DND-41 (cell line): ENCODE results near the gene SYT9.

Source experiments
- ATAC-seq: fragments of 200-7000 bp; cut with Tn5 transposase; 3 replicates; pipeline ENCODE4 v1.9.1; 2021; ENCODE audit warnings: low read depth; ENCODE audit not compliant: insufficient read depth
- DNase-seq: peaks from one replicate; pipeline ENCODE4 v3.0.0-alpha.2; 2020
- H2AFZ ChIP-seq: 2 replicates; pipeline ENCODE4 v1.6.0; 2012; ENCODE audit warnings: low read depth, low read length
- H3K27ac ChIP-seq: 2 replicates; pipeline ENCODE4 v1.5.1; 2012; ENCODE audit warnings: low read length, inconsistent platforms
- H3K27me3 ChIP-seq: fragments of 200-600 bp; sonication (generic); 2 replicates; pipeline ENCODE4 v1.6.0; 2012; ENCODE audit warnings: low read length, mild to moderate bottlenecking, inconsistent platforms; ENCODE audit not compliant: insufficient read depth, poor library complexity
- H3K36me3 ChIP-seq: 2 replicates; pipeline ENCODE4 v1.5.1; 2012; ENCODE audit warnings: low read length, inconsistent platforms; ENCODE audit not compliant: insufficient read depth
- H3K4me1 ChIP-seq: 2 replicates; pipeline ENCODE4 v1.5.1; 2012; ENCODE audit warnings: mild to moderate bottlenecking, low read length; ENCODE audit not compliant: insufficient read depth
- H3K4me2 ChIP-seq: 2 replicates; pipeline ENCODE4 v1.6.0; 2012; ENCODE audit warnings: mild to moderate bottlenecking, moderate library complexity, low read length, inconsistent platforms; ENCODE audit not compliant: insufficient read depth
- H3K4me3 ChIP-seq, 2 experiments: fragments of 200-600 bp in 1 of 2; shearing (Covaris generic) in 1 of 2; 2 replicates each; pipeline ENCODE4 v1.5.1; 2012 to 2016; ENCODE audit warnings: inconsistent platforms in 2 of 2, low read length in 2 of 2, mild to moderate bottlenecking in 2 of 2, low read depth in 1 of 2, moderate library complexity in 1 of 2
- H3K79me2 ChIP-seq: 2 replicates; pipeline ENCODE4 v1.6.0; 2012; ENCODE audit warnings: low read length, inconsistent platforms; ENCODE audit not compliant: insufficient read depth
- H3K9ac ChIP-seq: 2 replicates; pipeline ENCODE4 v1.6.0; 2012; ENCODE audit warnings: low read depth, mild to moderate bottlenecking, inconsistent platforms, low read length, moderate library complexity
- H3K9me3 ChIP-seq: 2 replicates; pipeline ENCODE4 v1.5.1; 2012; ENCODE audit warnings: low read length, moderate library complexity, mild to moderate bottlenecking, inconsistent platforms; ENCODE audit not compliant: insufficient read depth, severe bottlenecking
- H4K20me1 ChIP-seq: 2 replicates; pipeline ENCODE4 v1.6.0; 2012; ENCODE audit warnings: low read length; ENCODE audit not compliant: insufficient read depth
- CTCF ChIP-seq: IDR thresholded peaks from 2 replicates; pipeline ENCODE4 v1.5.1; 2012; ENCODE audit warnings: borderline replicate concordance, low read length, moderate library complexity, mild to moderate bottlenecking; ENCODE audit not compliant: poor library complexity, severe bottlenecking; ENCODE audit errors: extremely low read depth
- EZH2 ChIP-seq: IDR thresholded peaks from 3 replicates; pipeline ENCODE4 v1.6.1; 2012; ENCODE audit warnings: borderline replicate concordance, low read depth, mild to moderate bottlenecking, moderate library complexity, low read length, inconsistent platforms; ENCODE audit not compliant: severe bottlenecking

The SYT9 gene

DNA sequence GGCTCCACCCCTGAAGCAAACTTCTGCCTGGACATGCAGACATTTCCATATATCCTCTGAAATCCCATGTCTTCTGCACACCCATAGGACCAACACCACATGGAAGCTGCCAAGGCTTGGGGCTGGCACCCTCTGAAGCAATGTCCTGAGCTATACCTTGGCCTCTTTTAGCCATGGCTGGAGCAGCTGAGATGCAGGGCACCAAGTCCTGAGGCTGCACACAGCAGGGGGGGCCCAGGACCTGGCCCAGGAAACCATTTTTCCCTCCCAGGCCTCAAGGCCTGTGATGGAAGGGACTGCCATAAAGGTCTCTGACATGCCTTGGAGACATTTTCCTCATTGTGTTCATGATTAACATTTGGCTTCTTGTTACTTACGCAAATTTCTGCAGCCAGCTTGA lies 34.5 kb downstream of the SYT9 start:
- H3K27me3 ChIP-seq, result no peaks in the 10 kb centered on the region
- no peak overlapping the region for H3K4me2 ChIP-seq
- H3K4me1 ChIP-seq, result no peaks in the 10 kb centered on the region
- H2AFZ ChIP-seq, result no peak overlapping the region
- H3K36me3 ChIP-seq, result no peaks in the 10 kb centered on the region
- no peak for ATAC-seq
- H3K4me3 ChIP-seq, result no peak overlapping the region
- DNase-seq, result no peak
- no peak for TF ChIP-seq CTCF
- no peak for TF ChIP-seq EZH2
- H3K27ac ChIP-seq, result no peak overlapping the region
- no peaks in the 10 kb centered on the region for H3K79me2 ChIP-seq
- no peaks in the 10 kb centered on the region for H4K20me1 ChIP-seq
- peaks cover 17% of the 10 kb centered on the region for H3K9me3 ChIP-seq
- H3K9ac ChIP-seq, result no peak overlapping the region

GRCh38 chr11:7291100-7291829 lies 39.6 kb downstream of the SYT9 start:
- Histone ChIP-seq H3K4me2 (no peak overlapping the region), H2AFZ (no peak overlapping the region), H3K27ac (no peak overlapping the region), H3K4me3 (no peak overlapping the region), H3K79me2 (no peaks in the 10 kb centered on the region), H3K36me3 (no peaks in the 10 kb centered on the region), H4K20me1 (no peaks in the 10 kb centered on the region), H3K9ac (no peak overlapping the region), H3K27me3 (no peaks in the 10 kb centered on the region), H3K9me3 (peaks cover 4% of the 10 kb centered on the region), H3K4me1 (no peaks in the 10 kb centered on the region)
- TF ChIP-seq CTCF (no peak), EZH2 (no peak)
- ATAC-seq, result no peak
- no peak for DNase-seq

DNA sequence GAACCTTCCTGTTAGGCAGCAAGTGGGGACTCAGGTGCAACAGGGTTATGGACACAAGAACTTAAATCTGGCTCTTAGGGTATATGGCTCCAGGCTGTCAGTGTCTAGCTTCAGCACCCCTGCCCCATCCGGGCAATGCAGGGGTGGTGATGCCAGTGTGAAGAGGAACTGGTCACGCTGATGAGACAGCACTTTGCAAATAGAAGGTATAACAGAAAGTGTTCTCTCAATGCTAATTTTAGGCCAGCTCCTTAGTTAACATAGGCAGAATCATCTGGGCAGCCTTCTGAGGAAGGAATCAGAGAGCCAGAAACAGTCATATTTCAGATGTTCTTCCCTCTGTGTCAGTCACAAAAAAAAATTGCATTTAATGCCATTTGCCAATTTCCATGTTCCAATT lies 41.2 kb downstream of the SYT9 start:
- Histone ChIP-seq H3K4me1 (no peaks in the 10 kb centered on the region), H3K9ac (no peak overlapping the region), H3K4me3 (no peak overlapping the region), H4K20me1 (no peaks in the 10 kb centered on the region), H3K36me3 (no peaks in the 10 kb centered on the region), H3K4me2 (no peak overlapping the region), H3K79me2 (no peaks in the 10 kb centered on the region), H2AFZ (no peak overlapping the region), H3K27ac (no peak overlapping the region), H3K9me3 (no peaks in the 10 kb centered on the region), H3K27me3 (no peaks in the 10 kb centered on the region)
- TF ChIP-seq CTCF (no peak), EZH2 (no peak)
- no peak for ATAC-seq
- DNase-seq, result no peak
